ENCODE results near the gene ARF6. TPM values are rescaled to one million over a fixed set of nuclear protein-coding genes. Genes with fewer than 3 reads are reported as not detected.

The ARF6 gene
- polyA plus RNA-seq, 2 of the 4 experiments (the other 2 are of a cell fraction): 33.3 to 54.8 TPM

DNA sequence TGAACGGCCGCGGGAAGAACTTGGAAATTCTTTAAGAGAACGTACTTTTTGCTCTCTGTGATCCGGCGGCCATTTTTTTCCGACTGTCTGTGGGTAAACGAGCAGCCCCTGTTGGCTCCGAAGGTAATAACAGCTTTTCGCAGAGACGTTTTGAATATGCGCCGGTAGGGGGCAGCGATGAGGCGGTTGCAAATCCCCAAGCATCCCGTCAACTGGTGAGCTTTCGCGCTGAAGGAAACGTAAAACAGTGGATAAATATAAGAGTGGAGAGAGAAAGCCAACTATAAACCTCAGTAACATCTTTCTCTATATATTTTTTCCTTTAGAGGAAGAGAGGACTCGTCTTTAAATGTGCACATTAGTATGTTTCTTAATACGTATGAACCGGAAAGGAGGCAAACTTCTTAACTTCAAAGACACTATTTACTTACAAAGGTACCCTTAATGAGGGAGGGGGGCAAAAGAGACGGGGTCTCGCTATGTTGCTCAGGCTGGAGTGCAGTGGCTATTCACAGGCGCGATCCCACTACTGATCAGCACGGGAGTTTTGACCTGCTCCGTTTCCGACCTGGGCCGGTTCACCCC lies 30.7 kb upstream of the ARF6 start (continued):
- TF ChIP-seq ZNF302 (CRISPR knock-in tag; IDR thresholded peaks at IDR 0.05) (no peak), JUNB (IDR thresholded peaks at IDR 0.05) (no peak)

DNA sequence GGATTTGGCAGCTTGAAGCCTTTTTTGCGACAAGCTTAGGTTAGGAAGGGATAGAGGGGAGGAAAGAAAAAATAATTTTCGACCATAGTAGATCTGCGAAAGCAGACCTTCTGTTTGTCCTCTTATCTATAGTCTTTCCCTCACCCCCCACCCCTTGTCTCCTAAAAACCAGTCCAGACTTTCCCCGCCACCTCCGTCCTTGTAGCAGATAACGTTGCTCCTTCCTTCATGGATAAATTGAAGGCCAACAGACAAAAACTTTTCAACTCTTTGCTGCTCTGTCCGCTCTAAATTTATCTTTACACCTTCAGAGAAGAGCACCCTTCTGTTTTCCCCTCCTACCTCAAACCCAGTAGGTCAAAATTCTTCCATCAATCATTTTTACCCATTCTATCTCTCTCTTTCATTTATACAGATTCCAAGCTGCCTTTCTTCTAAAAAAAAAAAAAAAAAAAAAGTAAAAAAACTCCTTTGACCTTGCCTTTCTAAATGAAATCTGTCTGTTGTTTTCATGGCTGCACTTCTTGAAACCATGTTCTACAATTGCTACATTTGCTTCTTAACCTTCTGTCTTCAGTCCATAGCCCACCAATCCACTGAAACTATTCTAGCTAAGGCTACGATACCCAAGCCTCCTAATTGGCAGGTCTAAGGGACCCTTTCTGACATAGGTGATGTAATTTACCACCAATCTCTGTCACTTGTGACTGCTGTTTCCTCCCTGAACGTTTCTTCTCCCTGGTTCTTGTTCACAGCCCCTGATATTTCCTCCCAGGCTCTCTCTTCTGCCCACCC lies 29.2 kb upstream of the ARF6 start:
- peak overlapping the region; percentile 66 for H3K4me3 ChIP-seq
- DNase-seq (ENCODE audit: low read depth in 1 of 2, low spot score in 1 of 2) (no peak), ATAC-seq (no peak), FAIRE-seq (no peak)
- CTCF ChIA-PET: interaction anchor here (0.5 to 12.6 kb wide), 20 partner anchors 12 to 391 kb away, joined by 3 to 259 read pairs (median 9); partner anchors contain the start of genes ARF6, NEMF and VCPKMT
- peaks cover 21% of the 10 kb centered on the region for H3K4me1 ChIP-seq
- TF ChIP-seq FOSB (CRISPR knock-in tag; IDR thresholded peaks at IDR 0.05): no peak
- no peak for TF ChIP-seq HEYL (CRISPR knock-in tag; IDR thresholded peaks at IDR 0.05)
- TF ChIP-seq MYC (IDR thresholded peaks at IDR 0.05; ENCODE audit: borderline replicate concordance, low read length): no peak
- no peak for TF ChIP-seq ZC3H11A (IDR thresholded peaks at IDR 0.05)
- no peak for TF ChIP-seq NPAS2 (CRISPR knock-in tag; IDR thresholded peaks at IDR 0.05; ENCODE audit: borderline replicate concordance)
- no peak for TF ChIP-seq CHD2 (IDR thresholded peaks at IDR 0.05; ENCODE audit: low read length, partially characterized antibody)
- no peak for TF ChIP-seq CBX8 (IDR thresholded peaks at IDR 0.05)
- TF ChIP-seq POLR2A (IDR thresholded peaks at IDR 0.05; ENCODE audit: low read length): no peak
- TF ChIP-seq FOXS1 (CRISPR knock-in tag; IDR thresholded peaks at IDR 0.05): no peak
- no peak for TF ChIP-seq ZSCAN20 (CRISPR knock-in tag; IDR thresholded peaks at IDR 0.05)
- TF ChIP-seq, protein P1, sequence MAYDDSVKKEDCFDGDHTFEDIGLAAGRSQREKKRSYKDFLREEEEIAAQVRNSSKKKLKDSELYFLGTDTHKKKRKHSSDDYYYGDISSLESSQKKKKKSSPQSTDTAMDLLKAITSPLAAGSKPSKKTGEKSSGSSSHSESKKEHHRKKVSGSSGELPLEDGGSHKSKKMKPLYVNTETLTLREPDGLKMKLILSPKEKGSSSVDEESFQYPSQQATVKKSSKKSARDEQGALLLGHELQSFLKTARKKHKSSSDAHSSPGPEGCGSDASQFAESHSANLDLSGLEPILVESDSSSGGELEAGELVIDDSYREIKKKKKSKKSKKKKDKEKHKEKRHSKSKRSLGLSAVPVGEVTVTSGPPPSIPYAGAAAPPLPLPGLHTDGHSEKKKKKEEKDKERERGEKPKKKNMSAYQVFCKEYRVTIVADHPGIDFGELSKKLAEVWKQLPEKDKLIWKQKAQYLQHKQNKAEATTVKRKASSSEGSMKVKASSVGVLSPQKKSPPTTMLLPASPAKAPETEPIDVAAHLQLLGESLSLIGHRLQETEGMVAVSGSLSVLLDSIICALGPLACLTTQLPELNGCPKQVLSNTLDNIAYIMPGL (CRISPR knock-in tag; IDR thresholded peaks at IDR 0.05; ENCODE audit: borderline replicate concordance): no peak
- TF ChIP-seq TP53 (CRISPR knock-in tag; IDR thresholded peaks at IDR 0.05): no peak
- TF ChIP-seq HOXB13 (CRISPR knock-in tag; IDR thresholded peaks at IDR 0.05; ENCODE audit: low read depth): no peak
- TF ChIP-seq RCOR1 (IDR thresholded peaks at IDR 0.05; ENCODE audit: low read depth, low read length): no peak
- TF ChIP-seq CHD4 (IDR thresholded peaks at IDR 0.05; ENCODE audit: borderline replicate concordance): no peak
- TF ChIP-seq, protein P2, sequence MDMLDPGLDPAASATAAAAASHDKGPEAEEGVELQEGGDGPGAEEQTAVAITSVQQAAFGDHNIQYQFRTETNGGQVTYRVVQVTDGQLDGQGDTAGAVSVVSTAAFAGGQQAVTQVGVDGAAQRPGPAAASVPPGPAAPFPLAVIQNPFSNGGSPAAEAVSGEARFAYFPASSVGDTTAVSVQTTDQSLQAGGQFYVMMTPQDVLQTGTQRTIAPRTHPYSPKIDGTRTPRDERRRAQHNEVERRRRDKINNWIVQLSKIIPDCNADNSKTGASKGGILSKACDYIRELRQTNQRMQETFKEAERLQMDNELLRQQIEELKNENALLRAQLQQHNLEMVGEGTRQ (IDR thresholded peaks at IDR 0.05): no peak
- TF ChIP-seq EHMT2 (IDR thresholded peaks at IDR 0.05; ENCODE audit: low read depth): no peak
- TF ChIP-seq RNF2 (IDR thresholded peaks at IDR 0.05; ENCODE audit: borderline replicate concordance, low read depth): no peak
- TF ChIP-seq, protein P3, sequence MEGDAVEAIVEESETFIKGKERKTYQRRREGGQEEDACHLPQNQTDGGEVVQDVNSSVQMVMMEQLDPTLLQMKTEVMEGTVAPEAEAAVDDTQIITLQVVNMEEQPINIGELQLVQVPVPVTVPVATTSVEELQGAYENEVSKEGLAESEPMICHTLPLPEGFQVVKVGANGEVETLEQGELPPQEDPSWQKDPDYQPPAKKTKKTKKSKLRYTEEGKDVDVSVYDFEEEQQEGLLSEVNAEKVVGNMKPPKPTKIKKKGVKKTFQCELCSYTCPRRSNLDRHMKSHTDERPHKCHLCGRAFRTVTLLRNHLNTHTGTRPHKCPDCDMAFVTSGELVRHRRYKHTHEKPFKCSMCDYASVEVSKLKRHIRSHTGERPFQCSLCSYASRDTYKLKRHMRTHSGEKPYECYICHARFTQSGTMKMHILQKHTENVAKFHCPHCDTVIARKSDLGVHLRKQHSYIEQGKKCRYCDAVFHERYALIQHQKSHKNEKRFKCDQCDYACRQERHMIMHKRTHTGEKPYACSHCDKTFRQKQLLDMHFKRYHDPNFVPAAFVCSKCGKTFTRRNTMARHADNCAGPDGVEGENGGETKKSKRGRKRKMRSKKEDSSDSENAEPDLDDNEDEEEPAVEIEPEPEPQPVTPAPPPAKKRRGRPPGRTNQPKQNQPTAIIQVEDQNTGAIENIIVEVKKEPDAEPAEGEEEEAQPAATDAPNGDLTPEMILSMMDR (IDR thresholded peaks at IDR 0.05): no peak
- WGBS (ENCODE audit: missing lambda C conversion rate): 20% methylated on average over 9 of the region's 9 CpGs
- H3K9me3 ChIP-seq: no peaks in the 10 kb centered on the region
- H3K27ac ChIP-seq: peak overlapping the region; percentile 86 to 88
- peak overlapping the region; percentile 82 for H3K4me2 ChIP-seq
- POLR2A ChIA-PET: interaction anchor here (0.7 to 3.3 kb wide), 13 partner anchors 11 to 253 kb away, joined by 3 to 38 read pairs (median 5); partner anchors contain the start of genes ARF6, NEMF and VCPKMT

Data from A549 (cell line).